ENCODE measurements around the gene PNPLA6.

The PNPLA6 gene

GRCh38 chr19:7515110-7515644, 20.3 kb upstream of the PNPLA6 start:
- no peak for FAIRE-seq
- DNase-seq (ENCODE audit: insufficient read length, low spot score): no peak
- TF ChIP-seq CTCF (IDR thresholded peaks at IDR 0.05; ENCODE audit: insufficient read depth, missing control alignments): no peak

- peak; percentile 85 for DNase-seq (ENCODE audit: insufficient read length, low spot score)
Measured at GRCh38 chr19:7515645-7516151, 19.8 kb upstream of the PNPLA6 start, which contains the start of gene ZNF358. TSS of gene ZNF358 (plus strand) at chr19:7516103. CDS start at chr19:7519243, 3,140 bp downstream.

GRCh38 chr19:7516333-7516732, 19.2 kb upstream of the PNPLA6 start:
- DNase-seq (ENCODE audit: insufficient read length, low spot score): no peak
- no peak for TF ChIP-seq CTCF (IDR thresholded peaks at IDR 0.05; ENCODE audit: insufficient read depth, missing control alignments)
- no peak for FAIRE-seq

More at GRCh38 chr19:7515645-7516151, 19.8 kb upstream of the PNPLA6 start, which contains the start of gene ZNF358:
- no peak for TF ChIP-seq CTCF (IDR thresholded peaks at IDR 0.05; ENCODE audit: insufficient read depth, missing control alignments)
- no peak for FAIRE-seq

GRCh38 chr19:7516878-7517277, 18.6 kb upstream of the PNPLA6 start:
- no peak for TF ChIP-seq CTCF (IDR thresholded peaks at IDR 0.05; ENCODE audit: insufficient read depth, missing control alignments)
- DNase-seq (ENCODE audit: insufficient read length, low spot score) (no peak), FAIRE-seq (no peak)

GRCh38 chr19:7519361-7520130, 16.0 kb upstream of the PNPLA6 start:
- DNase-seq (ENCODE audit: insufficient read length, low spot score): no peak
- FAIRE-seq: no peak
- no peak for TF ChIP-seq CTCF (IDR thresholded peaks at IDR 0.05; ENCODE audit: insufficient read depth, missing control alignments)

GRCh38 chr19:7520131-7521051, 15.1 kb upstream of the PNPLA6 start:
- no peak for TF ChIP-seq CTCF (IDR thresholded peaks at IDR 0.05; ENCODE audit: insufficient read depth, missing control alignments)
- no peak for DNase-seq (ENCODE audit: insufficient read length, low spot score)
- FAIRE-seq: no peak
